ENCODE data around the gene JMJD8. TPM values are rescaled to one million over a fixed set of nuclear protein-coding genes. Genes with fewer than 3 reads are reported as not detected.
A peak's percentile ranks its signal among the peaks of the same experiment; 100 is the strongest.

The JMJD8 gene
- total and polyA plus RNA-seq, 2 donors (not counting 1 experiment from before 2014, with no cell fraction given) = 23.8 to 31.5 TPM

GRCh38 chr16:716768-717325 is 32.7 kb upstream of the JMJD8 start:
- Histone ChIP-seq H3K4me1 (ENCODE audit: control insufficient read depth, extremely low read depth, insufficient read depth, low read length) (peaks cover 14% of the 10 kb centered on the region), H3K9ac (ENCODE audit: insufficient read depth, low read length) (no peak overlapping the region), H3K36me3 (ENCODE audit: control insufficient read depth, insufficient read depth, low read length) (no peaks in the 10 kb centered on the region), H4K20me1 (ENCODE audit: control insufficient read depth, extremely low read depth, insufficient read depth, low read length) (no peaks in the 10 kb centered on the region), H3K9me3 (ENCODE audit: control insufficient read depth, insufficient read depth, low read depth, low read length) (no peaks in the 10 kb centered on the region), H3K4me3 (replicated peaks in 1 of 4; ENCODE audit: control extremely low read depth in 1 of 4, insufficient read depth in 1 of 4, low read depth in 3 of 4, low read length in 4 of 4) (peak overlapping the region in 1 of 4 experiments; percentile 64), H3K27ac (ENCODE audit: insufficient read depth, low read length) (no peak overlapping the region), H2AFZ (ENCODE audit: low read length) (no peak overlapping the region), H3K79me2 (ENCODE audit: control insufficient read depth, insufficient read depth, low read length) (no peaks in the 10 kb centered on the region), H3K4me2 (ENCODE audit: extremely low read depth, insufficient read depth, low read length) (no peak overlapping the region), H3K27me3 (ENCODE audit: control insufficient read depth, insufficient read depth, low read length) (no peaks in the 10 kb centered on the region)
- no peak for DNase-seq (ENCODE audit: low read depth in 2 of 2)
- TF ChIP-seq EZH2 (IDR thresholded peaks at IDR 0.05; ENCODE audit: low read length, missing control alignments) = no peak
- TF ChIP-seq, protein P1, sequence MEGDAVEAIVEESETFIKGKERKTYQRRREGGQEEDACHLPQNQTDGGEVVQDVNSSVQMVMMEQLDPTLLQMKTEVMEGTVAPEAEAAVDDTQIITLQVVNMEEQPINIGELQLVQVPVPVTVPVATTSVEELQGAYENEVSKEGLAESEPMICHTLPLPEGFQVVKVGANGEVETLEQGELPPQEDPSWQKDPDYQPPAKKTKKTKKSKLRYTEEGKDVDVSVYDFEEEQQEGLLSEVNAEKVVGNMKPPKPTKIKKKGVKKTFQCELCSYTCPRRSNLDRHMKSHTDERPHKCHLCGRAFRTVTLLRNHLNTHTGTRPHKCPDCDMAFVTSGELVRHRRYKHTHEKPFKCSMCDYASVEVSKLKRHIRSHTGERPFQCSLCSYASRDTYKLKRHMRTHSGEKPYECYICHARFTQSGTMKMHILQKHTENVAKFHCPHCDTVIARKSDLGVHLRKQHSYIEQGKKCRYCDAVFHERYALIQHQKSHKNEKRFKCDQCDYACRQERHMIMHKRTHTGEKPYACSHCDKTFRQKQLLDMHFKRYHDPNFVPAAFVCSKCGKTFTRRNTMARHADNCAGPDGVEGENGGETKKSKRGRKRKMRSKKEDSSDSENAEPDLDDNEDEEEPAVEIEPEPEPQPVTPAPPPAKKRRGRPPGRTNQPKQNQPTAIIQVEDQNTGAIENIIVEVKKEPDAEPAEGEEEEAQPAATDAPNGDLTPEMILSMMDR (conservative IDR thresholded peaks at IDR 0.05 in 1 of 2, IDR thresholded peaks at IDR 0.05 in 1 of 2; ENCODE audit: low read depth in 1 of 2, low read length in 2 of 2) = no peak

- no peaks in the 10 kb centered on the region for H3K79me2 ChIP-seq (ENCODE audit: control insufficient read depth, insufficient read depth, low read length)
- H3K36me3 ChIP-seq (ENCODE audit: control insufficient read depth, insufficient read depth, low read length) = no peaks in the 10 kb centered on the region
- TF ChIP-seq, protein P1 (conservative IDR thresholded peaks at IDR 0.05 in 1 of 2, IDR thresholded peaks at IDR 0.05 in 1 of 2; ENCODE audit: low read depth in 1 of 2, low read length in 2 of 2) = no peak
- TF ChIP-seq EZH2 (IDR thresholded peaks at IDR 0.05; ENCODE audit: low read length, missing control alignments) = no peak
- peak overlapping the region in 3 of 4 experiments; percentile 27 to 64 (median 40) for H3K4me3 ChIP-seq (replicated peaks in 1 of 4; ENCODE audit: control extremely low read depth in 1 of 4, insufficient read depth in 1 of 4, low read depth in 3 of 4, low read length in 4 of 4)
- no peak overlapping the region for H3K27ac ChIP-seq (ENCODE audit: insufficient read depth, low read length)
- peaks cover 14% of the 10 kb centered on the region for H3K4me1 ChIP-seq (ENCODE audit: control insufficient read depth, extremely low read depth, insufficient read depth, low read length)
- H3K4me2 ChIP-seq (ENCODE audit: extremely low read depth, insufficient read depth, low read length) = peak overlapping the region; percentile 80
- H3K9ac ChIP-seq (ENCODE audit: insufficient read depth, low read length) = peak overlapping the region; percentile 23
- H3K9me3 ChIP-seq (ENCODE audit: control insufficient read depth, insufficient read depth, low read depth, low read length) = no peaks in the 10 kb centered on the region
- H4K20me1 ChIP-seq (ENCODE audit: control insufficient read depth, extremely low read depth, insufficient read depth, low read length) = no peaks in the 10 kb centered on the region
- peak; percentile 52 to 54 for DNase-seq (ENCODE audit: low read depth in 2 of 2)
- no peak overlapping the region for H2AFZ ChIP-seq (ENCODE audit: low read length)
- H3K27me3 ChIP-seq (ENCODE audit: control insufficient read depth, insufficient read depth, low read length) = no peaks in the 10 kb centered on the region
These were observed 32.0 kb upstream of the JMJD8 start for GRCh38 chr16:716200-716568.

GRCh38 chr16:715477-716199 is 31.5 kb upstream of the JMJD8 start:
- Histone ChIP-seq H3K4me3 (replicated peaks in 1 of 4; ENCODE audit: control extremely low read depth in 1 of 4, insufficient read depth in 1 of 4, low read depth in 3 of 4, low read length in 4 of 4) (peak overlapping the region; percentile 27 to 64 (median 48)), H4K20me1 (ENCODE audit: control insufficient read depth, extremely low read depth, insufficient read depth, low read length) (no peaks in the 10 kb centered on the region), H3K9me3 (ENCODE audit: control insufficient read depth, insufficient read depth, low read depth, low read length) (no peaks in the 10 kb centered on the region), H3K36me3 (ENCODE audit: control insufficient read depth, insufficient read depth, low read length) (no peaks in the 10 kb centered on the region), H3K4me2 (ENCODE audit: extremely low read depth, insufficient read depth, low read length) (peak overlapping the region; percentile 80), H3K4me1 (ENCODE audit: control insufficient read depth, extremely low read depth, insufficient read depth, low read length) (peaks cover 14% of the 10 kb centered on the region), H3K27me3 (ENCODE audit: control insufficient read depth, insufficient read depth, low read length) (no peaks in the 10 kb centered on the region), H3K9ac (ENCODE audit: insufficient read depth, low read length) (peak overlapping the region; percentile 23), H2AFZ (ENCODE audit: low read length) (no peak overlapping the region), H3K27ac (ENCODE audit: insufficient read depth, low read length) (peak overlapping the region; percentile 20), H3K79me2 (ENCODE audit: control insufficient read depth, insufficient read depth, low read length) (no peaks in the 10 kb centered on the region)
- DNase-seq (ENCODE audit: low read depth in 2 of 2) = peak; percentile 18 to 31
- no peak for TF ChIP-seq EZH2 (IDR thresholded peaks at IDR 0.05; ENCODE audit: low read length, missing control alignments)
- TF ChIP-seq, protein P1 (conservative IDR thresholded peaks at IDR 0.05 in 1 of 2, IDR thresholded peaks at IDR 0.05 in 1 of 2; ENCODE audit: low read depth in 1 of 2, low read length in 2 of 2) = no peak
